ENCODE data around the gene TMOD1.

DNA sequence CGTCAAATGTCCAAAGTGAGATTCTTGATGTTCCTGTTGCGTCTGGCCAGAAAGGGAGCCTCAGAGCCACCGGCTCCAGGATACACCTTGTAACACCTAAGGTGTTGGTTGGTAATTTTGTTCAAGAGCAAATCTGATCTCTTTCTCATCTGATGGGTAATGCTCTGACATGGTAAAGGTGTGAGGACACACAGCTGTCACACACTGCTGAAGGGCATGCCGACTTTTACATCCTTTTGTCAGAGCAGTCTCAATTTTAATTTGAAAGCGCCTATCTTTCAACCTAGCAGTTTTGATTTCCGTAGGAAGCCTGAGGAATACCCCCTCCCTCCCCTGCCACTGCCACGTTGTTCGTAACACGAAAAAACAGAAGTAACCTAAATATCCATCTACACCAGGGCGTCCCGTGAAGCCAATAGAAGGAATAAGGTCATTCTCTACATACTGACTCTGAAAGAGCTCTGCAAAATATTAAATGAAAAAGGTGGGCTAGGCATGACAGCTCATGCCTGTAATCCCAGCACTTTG lies 74.3 kb downstream of the TMOD1 start:
- TF ChIP-seq, protein P1, sequence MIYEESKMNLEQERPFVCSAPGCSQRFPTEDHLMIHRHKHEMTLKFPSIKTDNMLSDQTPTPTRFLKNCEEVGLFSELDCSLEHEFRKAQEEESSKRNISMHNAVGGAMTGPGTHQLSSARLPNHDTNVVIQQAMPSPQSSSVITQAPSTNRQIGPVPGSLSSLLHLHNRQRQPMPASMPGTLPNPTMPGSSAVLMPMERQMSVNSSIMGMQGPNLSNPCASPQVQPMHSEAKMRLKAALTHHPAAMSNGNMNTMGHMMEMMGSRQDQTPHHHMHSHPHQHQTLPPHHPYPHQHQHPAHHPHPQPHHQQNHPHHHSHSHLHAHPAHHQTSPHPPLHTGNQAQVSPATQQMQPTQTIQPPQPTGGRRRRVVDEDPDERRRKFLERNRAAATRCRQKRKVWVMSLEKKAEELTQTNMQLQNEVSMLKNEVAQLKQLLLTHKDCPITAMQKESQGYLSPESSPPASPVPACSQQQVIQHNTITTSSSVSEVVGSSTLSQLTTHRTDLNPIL (CRISPR knock-in tag; IDR thresholded peaks at IDR 0.05; ENCODE audit: low read depth) = no peak
- TF ChIP-seq ZNF70 (CRISPR knock-in tag; IDR thresholded peaks at IDR 0.05) = no peak
- no peak for TF ChIP-seq RARB (CRISPR knock-in tag; IDR thresholded peaks at IDR 0.05)
- TF ChIP-seq ARNTL (CRISPR knock-in tag; IDR thresholded peaks at IDR 0.05; ENCODE audit: borderline replicate concordance, low read depth) = no peak
- TF ChIP-seq ISL1 (CRISPR knock-in tag; IDR thresholded peaks at IDR 0.05) = no peak
- TF ChIP-seq SNAI2 (CRISPR knock-in tag; IDR thresholded peaks at IDR 0.05) = no peak
- TF ChIP-seq, protein P2, sequence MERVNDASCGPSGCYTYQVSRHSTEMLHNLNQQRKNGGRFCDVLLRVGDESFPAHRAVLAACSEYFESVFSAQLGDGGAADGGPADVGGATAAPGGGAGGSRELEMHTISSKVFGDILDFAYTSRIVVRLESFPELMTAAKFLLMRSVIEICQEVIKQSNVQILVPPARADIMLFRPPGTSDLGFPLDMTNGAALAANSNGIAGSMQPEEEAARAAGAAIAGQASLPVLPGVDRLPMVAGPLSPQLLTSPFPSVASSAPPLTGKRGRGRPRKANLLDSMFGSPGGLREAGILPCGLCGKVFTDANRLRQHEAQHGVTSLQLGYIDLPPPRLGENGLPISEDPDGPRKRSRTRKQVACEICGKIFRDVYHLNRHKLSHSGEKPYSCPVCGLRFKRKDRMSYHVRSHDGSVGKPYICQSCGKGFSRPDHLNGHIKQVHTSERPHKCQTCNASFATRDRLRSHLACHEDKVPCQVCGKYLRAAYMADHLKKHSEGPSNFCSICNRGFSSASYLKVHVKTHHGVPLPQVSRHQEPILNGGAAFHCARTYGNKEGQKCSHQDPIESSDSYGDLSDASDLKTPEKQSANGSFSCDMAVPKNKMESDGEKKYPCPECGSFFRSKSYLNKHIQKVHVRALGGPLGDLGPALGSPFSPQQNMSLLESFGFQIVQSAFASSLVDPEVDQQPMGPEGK (CRISPR knock-in tag; IDR thresholded peaks at IDR 0.05; ENCODE audit: borderline replicate concordance) = no peak
- TF ChIP-seq PPARA (CRISPR knock-in tag; IDR thresholded peaks at IDR 0.05; ENCODE audit: borderline replicate concordance) = no peak
- TF ChIP-seq ZFP3 (CRISPR knock-in tag; IDR thresholded peaks at IDR 0.05) = no peak
- no peak for TF ChIP-seq BACH2 (CRISPR knock-in tag; IDR thresholded peaks at IDR 0.05; ENCODE audit: borderline replicate concordance)
- no peak for TF ChIP-seq ZFP30 (CRISPR knock-in tag; IDR thresholded peaks at IDR 0.05)
- no peak for TF ChIP-seq GLIS3 (CRISPR knock-in tag; IDR thresholded peaks at IDR 0.05)
- TF ChIP-seq, protein P3, sequence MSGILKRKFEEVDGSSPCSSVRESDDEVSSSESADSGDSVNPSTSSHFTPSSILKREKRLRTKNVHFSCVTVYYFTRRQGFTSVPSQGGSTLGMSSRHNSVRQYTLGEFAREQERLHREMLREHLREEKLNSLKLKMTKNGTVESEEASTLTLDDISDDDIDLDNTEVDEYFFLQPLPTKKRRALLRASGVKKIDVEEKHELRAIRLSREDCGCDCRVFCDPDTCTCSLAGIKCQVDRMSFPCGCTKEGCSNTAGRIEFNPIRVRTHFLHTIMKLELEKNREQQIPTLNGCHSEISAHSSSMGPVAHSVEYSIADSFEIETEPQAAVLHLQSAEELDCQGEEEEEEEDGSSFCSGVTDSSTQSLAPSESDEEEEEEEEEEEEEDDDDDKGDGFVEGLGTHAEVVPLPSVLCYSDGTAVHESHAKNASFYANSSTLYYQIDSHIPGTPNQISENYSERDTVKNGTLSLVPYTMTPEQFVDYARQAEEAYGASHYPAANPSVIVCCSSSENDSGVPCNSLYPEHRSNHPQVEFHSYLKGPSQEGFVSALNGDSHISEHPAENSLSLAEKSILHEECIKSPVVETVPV (CRISPR knock-in tag; IDR thresholded peaks at IDR 0.05) = no peak

All from SK-N-SH treated with all-trans-retinoic acid at 6 μM for 48 hours (cell line).